Stimulated activated CD8-positive, alpha-beta memory T cell treated with anti-CD3 and anti-CD28 coated beads, Interleukin-7, amount 100 ng/mL, for 1 hour (primary cell): ENCODE results near the gene SRR.

ENCODE experiments used
- DNase-seq, 2 donors: peaks; one replicate each; pipeline ENCODE4 v3.0.0-alpha.2; 2020; ENCODE audit warnings: low read depth in 2 of 2

The SRR gene

DNA sequence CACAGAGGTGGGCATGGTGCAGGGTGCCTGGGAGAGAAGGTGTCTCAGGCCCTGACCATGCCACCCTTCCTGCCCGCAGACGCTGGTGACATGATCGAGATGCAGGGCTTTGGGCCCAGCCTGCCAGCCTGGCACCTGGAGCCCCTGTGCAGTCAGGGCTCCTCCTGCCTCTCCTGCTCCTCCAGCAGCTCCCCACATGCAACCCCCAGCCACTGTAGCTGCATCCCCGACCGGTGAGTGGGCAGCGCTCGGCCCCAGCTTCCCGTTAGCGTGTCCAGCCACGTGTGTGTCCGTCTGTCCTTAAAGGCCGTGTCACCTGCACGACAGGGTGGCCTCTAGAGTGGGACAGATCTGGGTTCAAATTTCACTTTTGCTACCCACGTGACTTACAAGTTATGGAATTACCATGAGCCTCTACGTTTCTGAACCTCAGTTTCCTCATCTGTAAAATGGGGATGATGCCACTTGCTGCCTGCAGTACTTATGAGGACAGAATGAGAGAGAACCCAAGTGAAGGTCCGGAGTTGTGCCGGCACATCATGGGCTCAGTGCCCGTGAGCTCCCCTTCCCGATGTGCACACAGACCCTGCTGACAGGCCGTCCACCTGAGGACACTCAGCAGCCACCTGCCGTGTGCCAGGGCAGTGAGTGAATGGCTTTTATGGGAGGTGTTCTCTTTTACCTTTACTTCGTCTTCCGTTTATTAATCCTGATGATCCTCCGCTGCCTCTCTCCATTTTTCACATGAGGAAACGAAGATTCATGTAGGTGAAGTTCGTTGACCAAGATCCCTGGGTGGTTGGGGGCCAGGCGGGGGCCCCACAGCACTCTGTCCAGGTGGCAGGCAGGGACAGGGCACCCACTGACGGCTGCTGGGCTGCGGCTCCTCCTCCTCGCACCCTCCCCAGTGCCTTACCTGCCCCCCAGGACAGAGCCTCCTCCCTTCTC, 67.7 kb downstream of the SRR start:
- DNase-seq = no peak

DNA sequence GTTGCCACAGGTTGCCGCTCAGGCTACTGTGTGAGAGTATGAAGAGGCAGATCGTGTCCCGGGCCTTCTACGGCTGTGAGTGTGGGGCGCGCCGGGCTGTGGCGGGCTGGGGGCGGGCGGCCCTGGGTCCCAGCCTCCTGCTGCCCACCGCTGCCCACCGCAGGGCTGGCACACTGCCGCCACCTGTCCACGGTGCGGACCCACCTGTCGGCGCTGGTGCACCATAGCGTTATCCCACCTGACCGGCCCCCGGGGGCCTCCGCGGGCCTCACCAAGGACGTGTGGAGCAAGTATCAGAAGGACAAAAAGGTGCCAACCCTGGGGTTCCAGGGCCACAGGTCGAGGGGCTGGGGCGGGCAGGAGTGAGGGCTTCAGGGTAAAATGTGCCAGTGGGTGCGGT, 68.4 kb downstream of the SRR start:
- DNase-seq = no peak

DNA sequence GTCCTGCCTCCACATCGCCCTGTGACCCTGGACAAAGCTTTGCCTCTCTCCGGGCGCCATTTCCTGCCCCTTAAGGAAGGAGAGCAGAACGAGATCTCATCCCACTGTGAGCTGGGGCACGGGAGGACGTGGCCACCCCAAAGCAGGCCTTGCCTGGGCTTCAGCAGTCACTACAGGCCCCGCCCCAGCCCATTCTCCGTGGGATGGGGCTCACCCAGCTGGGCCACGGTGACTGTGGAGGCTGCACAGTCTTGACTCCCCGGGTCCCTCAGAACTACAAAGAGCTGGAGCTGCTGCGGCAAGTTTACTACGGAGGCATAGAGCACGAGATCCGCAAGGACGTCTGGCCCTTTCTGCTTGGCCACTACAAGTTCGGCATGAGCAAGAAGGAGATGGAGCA, 68.9 kb downstream of the SRR start:
- DNase-seq = no peak

DNA sequence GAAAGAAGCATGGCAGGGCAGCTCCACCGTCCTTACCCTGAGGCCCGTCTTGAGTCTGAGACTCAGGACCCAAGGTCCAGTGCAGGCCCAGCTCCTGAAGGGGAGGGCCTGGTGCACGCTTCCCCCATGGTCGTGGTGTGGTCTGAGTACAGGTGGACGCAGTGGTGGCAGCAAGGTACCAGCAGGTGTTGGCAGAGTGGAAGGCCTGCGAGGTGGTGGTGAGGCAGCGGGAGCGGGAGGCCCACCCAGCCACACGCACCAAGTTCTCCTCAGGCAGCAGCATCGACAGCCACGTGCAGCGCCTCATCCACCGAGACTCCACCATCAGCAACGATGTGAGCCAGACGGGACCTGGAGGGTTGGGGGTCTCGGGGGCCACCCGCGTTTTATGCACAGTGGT, 69.4 kb downstream of the SRR start:
- no peak for DNase-seq
